GM21619 (cell line): ENCODE results near the gene CAPN13.

Experiments used
- ATAC-seq: cut with Tn5 transposase; IDR thresholded peaks from one replicate; pipeline ENCODE4 v1.9.1; 2021; ENCODE audit not compliant: unreplicated experiment

CAPN13 gene

DNA sequence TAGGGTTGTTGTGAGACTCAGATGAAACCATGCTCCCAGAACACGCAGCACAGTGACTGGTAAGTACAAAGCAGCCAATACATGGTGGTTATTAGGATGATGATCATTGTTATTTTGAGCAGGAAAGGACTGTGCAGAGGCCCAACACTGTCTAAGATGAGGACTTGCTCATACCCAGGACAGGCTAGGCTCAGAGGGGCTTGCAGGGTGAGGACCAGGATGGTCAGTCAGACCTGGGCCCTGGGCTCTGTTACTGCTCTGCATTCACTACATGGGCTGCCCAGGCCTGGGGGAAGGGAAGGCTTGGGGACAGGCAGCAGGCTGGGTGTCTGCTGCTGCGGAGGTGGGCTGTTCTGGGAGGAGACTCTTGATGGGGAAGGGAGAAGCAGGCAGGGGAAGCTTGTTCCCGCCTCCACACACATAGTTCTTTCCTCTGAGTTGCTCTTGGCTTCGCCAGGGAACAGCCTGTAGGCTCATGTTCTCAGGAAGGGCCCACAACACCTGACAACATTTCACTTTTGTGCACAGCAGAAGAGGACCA, 17.5 kb downstream of the CAPN13 start:
- ATAC-seq: no peak

DNA sequence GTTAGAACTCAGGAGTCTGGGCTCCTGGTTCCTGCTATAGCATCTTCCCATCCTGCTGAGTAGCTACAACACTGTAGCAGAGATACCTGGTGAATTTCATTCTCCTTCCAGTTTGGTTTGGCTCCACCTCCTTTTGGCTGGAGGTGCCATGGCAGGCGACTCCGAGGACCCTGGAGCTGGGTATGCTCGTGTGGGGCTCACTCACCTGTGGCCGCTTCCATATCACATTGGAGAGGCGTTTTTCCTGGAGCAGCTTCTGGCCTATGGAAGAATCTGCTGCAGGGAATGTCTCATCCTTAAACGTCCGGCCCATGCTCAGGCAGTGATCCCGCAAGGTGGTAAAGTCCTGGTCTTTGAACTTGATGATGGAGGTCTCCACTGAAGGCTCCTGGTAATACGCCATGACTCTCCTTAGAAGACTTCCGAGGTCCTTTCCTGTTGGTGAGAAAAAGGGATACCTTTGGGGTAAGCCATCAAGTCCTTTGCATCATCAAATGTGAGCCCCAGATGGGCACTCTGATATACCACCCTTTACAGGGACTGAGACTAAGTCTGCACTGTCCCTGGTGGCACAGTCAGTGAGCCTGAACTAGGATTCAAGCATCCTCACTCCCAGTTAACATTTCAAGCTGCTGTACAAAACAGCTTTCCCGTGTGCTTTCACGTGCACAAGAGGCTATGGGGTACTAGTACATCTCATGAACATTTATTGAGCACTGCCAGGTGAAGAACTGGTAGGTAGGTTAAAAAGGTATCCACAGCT, 20.1 kb downstream of the CAPN13 start:
- no peak for ATAC-seq

DNA sequence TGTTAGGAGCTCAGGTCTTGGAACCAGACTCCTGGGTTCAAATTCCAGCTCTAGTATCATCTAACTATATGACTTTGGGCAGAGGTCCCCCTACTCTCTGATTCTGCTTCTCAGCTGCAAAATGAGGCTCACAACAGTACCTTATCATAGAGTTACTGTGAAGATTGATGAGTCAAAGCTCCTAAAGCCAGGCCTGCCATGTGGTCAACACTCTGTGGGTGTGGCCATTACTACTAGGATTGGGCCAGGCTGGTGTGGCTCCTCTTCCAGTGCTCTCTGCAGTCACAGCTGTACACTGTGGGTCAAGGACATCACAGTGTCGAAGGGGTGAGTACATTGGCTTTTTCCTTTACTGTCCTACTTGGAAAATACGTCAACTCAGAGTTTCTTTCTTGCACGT, 22.6 kb downstream of the CAPN13 start:
- no peak for ATAC-seq

DNA sequence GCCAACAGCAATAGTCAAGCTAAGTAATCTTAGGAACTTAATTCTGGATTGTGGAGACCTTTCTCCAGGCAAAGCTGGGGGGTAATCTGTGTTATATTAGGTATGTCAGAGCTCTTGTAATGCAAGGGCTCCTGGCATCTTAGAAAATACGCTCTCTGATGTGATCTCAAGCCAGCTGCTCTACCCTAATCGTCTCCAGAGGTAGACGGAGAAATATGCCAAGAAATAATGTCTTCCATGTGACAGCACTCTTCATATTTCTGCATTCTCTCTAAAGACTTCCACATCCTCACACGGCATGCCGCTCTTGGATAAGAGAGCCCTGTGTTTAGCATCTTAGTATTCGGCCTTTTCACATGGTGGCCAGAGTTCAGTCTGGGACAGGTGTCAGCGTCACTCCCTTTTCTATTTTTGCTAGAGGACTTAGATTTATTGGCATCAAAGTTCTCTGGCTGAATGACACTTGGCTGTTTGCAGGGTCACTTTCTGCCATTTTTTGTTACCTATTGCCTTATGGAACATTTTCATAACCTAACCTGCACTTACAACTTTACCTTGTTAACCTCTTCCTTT, 25.2 kb downstream of the CAPN13 start:
- ATAC-seq: no peak

DNA sequence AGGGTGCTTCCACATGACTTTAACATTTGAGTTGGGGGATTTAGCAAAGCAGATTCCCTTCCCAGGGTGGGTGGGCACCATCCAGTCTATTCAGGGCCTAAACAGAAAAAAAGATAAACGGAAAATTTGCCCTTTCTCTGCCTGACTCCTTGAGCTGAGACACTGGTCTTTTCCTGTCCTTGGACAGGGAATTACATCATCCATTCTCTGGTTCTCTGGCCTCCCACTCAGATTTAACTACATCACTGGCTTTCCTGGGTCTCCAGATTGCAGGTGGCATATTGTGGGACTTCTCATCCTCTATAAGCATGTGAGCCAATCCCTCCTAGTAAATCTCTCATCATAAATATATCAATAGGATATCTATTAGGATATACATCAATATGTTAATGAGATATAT, 25.8 kb downstream of the CAPN13 start:
- no peak for ATAC-seq

GRCh38 chr2:30780776-30781330, 26.4 kb downstream of the CAPN13 start:
- no peak for ATAC-seq

DNA sequence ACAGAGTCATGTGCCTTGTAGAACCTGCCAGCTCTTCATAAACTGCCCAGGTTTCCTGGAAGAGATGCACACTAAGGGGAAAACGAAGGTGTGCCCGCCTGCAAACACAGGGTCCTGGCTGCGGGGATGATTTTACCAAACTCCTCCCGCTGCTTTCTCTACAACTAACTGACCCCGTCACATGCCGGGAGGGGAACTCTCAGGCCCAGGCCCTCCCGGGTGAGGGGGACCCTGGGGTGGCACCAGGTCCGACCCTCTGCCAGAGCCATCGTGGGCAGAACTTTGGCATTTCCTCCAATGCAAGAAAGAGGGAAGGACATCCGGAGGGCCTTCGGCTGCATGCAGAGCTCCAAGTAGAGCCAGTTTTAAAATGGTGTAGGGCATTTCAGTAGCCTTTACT, 28.6 kb downstream of the CAPN13 start:
- ATAC-seq: no peak

GRCh38 chr2:30777661-30778505, 29.4 kb downstream of the CAPN13 start:
- ATAC-seq: no peak

GRCh38 chr2:30776831-30777635, 30.2 kb downstream of the CAPN13 start:
- ATAC-seq: no peak

DNA sequence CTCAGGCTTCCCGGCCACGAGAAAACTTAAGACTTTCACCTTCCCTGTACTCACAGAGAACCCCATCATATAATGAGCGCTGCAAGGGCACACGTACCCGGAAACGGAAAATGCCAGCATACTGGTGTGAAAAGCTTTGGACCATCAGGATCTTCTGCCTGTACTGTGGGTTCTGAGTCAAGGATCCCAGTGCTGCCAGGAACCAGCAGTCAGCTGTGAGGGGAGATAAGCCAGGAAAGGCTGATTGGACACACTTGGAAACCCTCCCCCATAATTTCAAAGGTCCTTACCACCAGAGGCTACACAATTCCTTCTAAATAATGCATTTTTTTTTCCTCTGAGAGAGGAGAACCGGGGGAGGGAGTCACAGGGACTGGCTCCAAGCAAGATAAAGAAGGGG, 31.4 kb downstream of the CAPN13 start:
- ATAC-seq: no peak

DNA sequence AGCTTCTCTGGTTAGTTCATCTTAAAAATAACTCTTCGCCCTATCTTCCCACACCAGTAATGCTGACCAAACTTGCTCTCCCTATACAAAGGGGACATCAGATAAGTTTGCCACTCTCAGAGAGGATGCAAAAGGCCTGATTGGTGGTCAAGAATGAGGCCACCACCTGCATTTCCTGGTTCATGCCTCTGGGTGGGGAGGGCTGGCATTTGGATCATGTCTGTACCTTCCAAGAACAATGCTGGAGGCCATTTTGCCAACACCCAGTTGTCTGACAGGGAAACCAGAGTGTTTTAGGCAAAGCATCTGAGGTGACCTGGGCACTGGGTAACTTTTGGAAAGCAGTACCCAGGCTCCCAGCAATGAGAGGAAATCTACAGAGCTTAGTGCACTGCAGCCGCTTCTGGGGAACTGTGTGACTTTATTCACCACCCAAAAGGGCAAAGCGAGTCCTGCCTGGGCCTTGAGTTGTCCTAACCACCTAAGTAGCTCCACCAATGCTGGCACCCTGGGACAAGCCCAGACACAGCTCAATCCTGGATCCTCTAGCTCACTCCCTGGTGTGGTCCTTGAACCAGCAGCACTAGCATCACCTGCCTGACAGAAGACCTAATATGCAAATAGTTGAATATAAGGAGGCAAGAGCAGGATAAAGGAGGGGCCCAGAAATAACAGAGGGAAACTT, 35.1 kb downstream of the CAPN13 start:
- no peak for ATAC-seq

- no peak for ATAC-seq
Observed at GRCh38 chr2:30770816-30771576, 36.2 kb downstream of the CAPN13 start.

- no peak for ATAC-seq
Observed at GRCh38 chr2:30769891-30770462, 37.3 kb downstream of the CAPN13 start.

DNA sequence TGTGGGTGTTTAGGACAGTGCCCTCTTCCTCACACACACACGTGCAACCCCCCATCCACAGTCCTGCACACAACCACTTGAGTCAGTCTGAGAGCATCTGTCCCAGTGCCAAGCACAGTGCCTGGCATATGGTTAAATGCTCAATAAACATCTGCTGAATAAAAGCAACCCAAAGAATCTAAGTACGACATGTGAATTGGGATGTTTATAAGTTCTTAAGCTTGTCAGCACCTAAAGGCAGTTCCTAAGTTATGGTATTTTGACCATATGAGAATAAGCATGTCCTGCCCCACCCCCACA, 37.8 kb downstream of the CAPN13 start:
- ATAC-seq: no peak

DNA sequence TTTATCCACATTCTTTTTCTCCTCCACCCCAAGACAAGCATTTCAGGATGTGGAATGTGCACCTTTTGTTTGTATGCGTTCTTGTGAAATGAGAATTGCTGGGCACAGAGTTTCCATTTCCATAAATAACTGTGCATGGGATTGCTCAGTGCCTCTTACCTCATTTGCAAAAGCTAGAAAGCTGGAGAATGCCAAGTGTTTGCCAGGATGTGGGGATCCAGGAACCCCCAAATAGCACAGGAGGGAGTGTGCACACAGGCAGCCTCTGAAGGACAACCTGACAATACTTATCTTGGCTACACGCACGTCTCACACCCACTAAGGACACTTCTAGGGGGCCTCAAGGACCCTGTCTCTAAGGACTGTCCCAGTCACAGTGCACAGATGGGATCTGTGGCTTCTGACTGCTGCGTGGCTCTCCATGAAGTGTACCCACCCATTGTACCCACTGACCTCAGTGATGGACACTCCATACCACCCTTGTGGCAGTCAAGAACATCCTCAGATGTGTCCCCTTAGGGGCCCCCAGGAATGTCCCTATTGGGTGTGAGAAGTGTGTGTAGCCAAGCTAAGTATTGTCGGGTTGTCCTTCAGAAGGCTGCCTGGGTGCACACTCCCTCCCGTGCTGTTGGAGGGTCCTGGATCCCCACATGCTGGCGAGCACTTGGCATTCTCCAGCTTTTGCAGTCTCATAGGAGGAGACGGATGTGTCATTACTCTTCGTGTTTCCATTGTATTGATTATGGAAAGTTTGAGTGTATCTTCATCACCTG, 38.4 kb downstream of the CAPN13 start:
- no peak for ATAC-seq

- ATAC-seq: no peak
Observed at GRCh38 chr2:30768036-30768686, 39.1 kb downstream of the CAPN13 start.

GRCh38 chr2:30766666-30767065, 40.6 kb downstream of the CAPN13 start:
- ATAC-seq: no peak
